Measurements from ENCODE around the gene ECHS1.

The ECHS1 gene

DNA sequence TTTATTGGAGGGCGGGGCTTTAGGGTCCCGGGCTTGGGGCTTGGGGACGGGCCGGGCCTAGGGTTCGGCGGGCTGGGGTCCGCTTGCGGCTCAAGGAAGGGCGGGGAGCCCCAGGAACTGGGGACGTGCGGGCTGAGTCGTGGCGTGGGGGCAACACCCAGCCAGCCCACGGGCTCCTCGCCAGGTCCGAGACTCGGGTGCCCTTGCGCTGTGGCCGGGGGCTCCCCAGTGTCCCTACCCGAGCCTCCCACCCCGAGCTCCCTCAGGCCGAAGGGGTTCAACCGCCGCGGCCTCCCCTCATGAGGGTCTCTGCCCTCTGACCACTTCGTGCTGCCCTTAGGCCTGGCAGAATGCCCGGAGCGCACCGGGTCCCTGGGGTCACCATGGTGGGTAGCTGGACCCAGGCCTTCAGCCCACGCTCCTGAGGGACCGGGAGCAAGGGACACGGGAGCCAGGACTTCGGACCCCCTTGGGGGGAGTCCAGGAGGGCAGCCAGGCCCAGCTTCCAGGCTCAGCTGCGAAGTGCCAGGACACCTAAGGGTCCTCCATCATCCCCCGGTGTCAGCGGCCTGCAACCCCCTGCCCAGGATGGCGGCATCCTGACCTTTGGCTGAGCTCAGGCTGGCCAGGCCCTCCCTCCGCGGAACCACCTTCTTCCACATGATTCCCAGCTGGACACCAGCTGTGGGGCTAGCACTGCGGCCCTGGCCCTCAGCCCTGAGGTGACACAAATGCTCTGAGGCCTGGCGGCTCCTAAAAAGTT lies 14.8 kb downstream of the ECHS1 start:
- TF ChIP-seq CTCF (conservative IDR thresholded peaks at IDR 0.05; ENCODE audit: control insufficient read depth, insufficient read depth, low read depth, low read length), result no peak
- DNase-seq (ENCODE audit: low read depth), result no peak

GRCh38 chr10:133357285-133358161 lies 15.6 kb downstream of the ECHS1 start, which contains the start of gene FUOM:
TSS of gene FUOM (minus strand) at chr10:133358019. CDS start at chr10:133358007, 12 bp downstream.
- TF ChIP-seq CTCF (conservative IDR thresholded peaks at IDR 0.05; ENCODE audit: control insufficient read depth, insufficient read depth, low read depth, low read length), result no peak
- H3K4me3 ChIP-seq (ENCODE audit: control insufficient read depth, low read depth, low read length), result peak within 1 kb of the TSS; percentile 34
- DNase-seq (ENCODE audit: low read depth), result peak; percentile 34

More for the DNA sequence above, 14.8 kb downstream of the ECHS1 start:
- no peak overlapping the region for H3K4me3 ChIP-seq (ENCODE audit: control insufficient read depth, low read depth, low read length)

DNA sequence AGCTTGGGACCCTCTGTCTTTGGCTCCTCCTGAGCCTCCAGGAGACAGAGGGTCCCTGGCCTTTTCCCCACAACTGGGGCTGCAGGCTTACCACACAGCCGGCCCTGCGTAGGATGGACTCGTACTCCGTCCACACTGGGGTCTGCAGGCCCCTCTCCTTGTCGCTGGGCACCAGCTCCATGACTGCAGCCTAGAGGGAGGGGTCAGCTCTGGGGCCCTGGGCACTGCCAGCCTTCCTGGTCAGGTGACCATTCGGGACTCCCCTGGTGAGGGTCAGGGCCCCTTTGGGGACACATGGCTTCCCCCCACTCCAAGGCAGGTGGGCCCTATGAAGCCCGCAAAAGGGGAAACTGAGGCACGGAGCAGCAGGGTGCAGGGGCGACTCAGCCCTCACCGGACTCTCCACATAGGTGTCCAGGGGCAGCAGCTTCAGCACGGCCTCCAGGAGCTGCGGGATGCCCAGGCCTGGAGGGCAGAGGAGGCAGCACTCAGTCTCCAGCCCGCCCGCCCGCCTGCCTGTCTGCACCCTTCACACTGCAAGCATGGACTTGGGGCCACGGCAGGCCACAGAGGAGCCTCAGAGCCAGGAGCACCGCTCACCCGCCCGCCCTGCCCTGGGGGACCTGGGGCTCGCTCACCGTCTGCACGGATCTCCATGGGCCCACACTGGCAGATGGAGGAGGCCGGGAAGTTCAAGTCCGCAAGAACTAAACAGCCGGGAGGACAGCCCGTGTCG lies 16.4 kb downstream of the ECHS1 start:
- DNase-seq (ENCODE audit: low read depth), result no peak
- peak overlapping the region; percentile 34 for H3K4me3 ChIP-seq (ENCODE audit: control insufficient read depth, low read depth, low read length)
- no peak for TF ChIP-seq CTCF (conservative IDR thresholded peaks at IDR 0.05; ENCODE audit: control insufficient read depth, insufficient read depth, low read depth, low read length)

GRCh38 chr10:133355991-133356390 lies 17.2 kb downstream of the ECHS1 start:
- DNase-seq (ENCODE audit: low read depth), result no peak
- TF ChIP-seq CTCF (conservative IDR thresholded peaks at IDR 0.05; ENCODE audit: control insufficient read depth, insufficient read depth, low read depth, low read length), result no peak
- H3K4me3 ChIP-seq (ENCODE audit: control insufficient read depth, low read depth, low read length), result no peak overlapping the region

GRCh38 chr10:133355266-133355665 lies 17.9 kb downstream of the ECHS1 start:
- no peak overlapping the region for H3K4me3 ChIP-seq (ENCODE audit: control insufficient read depth, low read depth, low read length)

More at GRCh38 chr10:133355266-133355665, 17.9 kb downstream of the ECHS1 start:
- no peak for DNase-seq (ENCODE audit: low read depth)
- TF ChIP-seq CTCF (conservative IDR thresholded peaks at IDR 0.05; ENCODE audit: control insufficient read depth, insufficient read depth, low read depth, low read length), result no peak

All from fibroblast of mammary gland (primary cell).